Hypothalamus (tissue), 51 donors: ENCODE measurements around the gene ZFYVE26.
"Not testable (repeated sequence)": the region's sequence is repeated elsewhere in the genome, so short reads cannot be mapped to it uniquely, and the experiment has no call there.

Source experiments
- DNase-seq, 51 donors: peaks; one replicate each; lab custom pipeline; 2025; lab: John Stamatoyannopoulos, UW

ZFYVE26 gene

DNA sequence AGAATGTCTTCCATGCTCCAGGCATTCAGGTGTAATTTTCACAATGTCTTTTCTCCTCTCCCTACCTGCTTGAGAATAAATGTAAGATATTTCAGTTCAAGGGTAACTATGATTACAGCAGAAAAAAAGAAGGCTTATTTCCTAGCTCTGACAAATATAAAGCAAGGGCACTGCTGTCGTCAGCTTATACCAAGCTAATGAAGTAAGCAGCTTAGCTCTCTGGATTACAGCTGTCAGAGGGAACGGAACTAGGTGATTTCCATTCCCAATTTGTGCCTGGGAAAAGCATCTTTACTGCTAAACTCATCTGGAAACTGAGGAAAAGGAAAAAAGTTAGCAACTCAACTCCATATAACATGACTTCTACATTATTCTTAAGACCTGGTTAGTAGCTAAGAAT lies 56.5 kb downstream of the ZFYVE26 start:
- DNase-seq = no peak

DNA sequence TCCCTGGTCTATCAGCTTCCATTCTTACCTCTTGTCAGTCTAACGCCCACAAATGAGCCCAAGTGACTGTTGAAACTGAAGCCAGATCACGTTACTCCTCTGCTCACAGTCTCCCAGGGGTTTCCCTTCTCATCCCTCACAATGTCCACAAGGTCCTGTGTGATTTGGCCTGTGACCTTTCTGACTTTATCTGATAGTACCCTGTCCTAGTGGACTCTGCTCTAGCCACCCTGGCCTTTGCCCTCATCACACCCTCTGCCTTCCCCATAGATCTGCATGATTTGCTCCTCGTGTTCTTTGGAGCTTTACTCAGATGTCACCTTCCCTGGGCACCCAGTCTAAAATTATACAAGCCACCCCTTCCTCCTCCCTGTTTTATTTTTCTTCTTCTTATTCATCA lies 59.2 kb downstream of the ZFYVE26 start:
- no peak for DNase-seq

DNA sequence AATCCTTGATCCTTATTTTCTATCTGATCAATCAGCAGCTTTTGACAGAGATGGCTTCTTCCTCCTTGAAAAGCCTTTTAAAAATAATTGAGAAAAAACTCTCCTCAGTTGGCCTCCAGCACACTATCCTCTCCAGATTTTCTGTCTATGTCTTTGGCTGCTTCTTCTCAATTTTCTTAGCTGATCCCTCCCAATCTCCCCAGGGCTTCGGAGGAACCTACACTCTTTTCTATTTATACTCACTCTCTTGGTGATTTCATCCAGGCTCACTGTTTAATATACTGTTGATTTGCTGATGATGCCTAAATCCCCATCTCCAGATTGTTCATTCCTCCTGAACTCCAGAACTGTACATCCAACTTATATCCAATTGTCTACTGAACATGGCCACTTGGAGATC lies 59.9 kb downstream of the ZFYVE26 start:
- DNase-seq = no peak

DNA sequence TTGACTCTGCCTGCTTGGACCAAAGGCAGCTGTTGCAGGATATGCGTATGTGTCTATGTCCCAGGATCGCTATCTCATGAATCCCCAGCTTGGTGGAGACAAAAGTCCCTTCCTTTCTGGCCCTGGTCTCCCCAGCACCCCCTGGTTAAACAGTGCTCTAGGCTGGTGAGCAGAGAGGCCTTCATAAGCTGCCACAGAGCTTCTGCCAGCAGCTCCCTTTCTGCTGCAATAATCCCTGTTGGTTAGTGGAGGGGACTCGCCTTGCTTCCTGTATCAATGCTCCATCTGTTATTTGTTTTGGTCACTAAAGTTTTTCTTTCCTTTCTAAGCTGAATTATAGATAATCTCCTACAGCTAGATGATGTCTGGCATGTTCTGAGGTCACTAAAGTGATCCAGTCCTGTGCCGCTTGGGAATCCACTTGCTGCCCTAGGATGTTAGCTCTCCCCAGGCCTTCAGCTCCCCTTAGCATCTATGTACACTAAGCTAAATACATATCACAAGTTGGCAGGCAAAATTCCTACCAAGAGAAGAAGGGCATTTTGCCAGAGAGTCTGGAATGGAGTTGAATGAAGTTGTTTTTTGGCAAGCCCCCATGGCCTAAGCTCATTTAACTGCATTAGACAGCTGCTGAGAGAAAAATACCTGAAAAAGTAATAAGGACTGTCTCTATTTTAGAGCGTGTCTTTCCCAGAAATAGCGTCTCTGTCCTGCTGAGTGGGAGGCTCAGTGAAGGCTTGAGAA lies 66.9 kb downstream of the ZFYVE26 start:
- DNase-seq = no peak

DNA sequence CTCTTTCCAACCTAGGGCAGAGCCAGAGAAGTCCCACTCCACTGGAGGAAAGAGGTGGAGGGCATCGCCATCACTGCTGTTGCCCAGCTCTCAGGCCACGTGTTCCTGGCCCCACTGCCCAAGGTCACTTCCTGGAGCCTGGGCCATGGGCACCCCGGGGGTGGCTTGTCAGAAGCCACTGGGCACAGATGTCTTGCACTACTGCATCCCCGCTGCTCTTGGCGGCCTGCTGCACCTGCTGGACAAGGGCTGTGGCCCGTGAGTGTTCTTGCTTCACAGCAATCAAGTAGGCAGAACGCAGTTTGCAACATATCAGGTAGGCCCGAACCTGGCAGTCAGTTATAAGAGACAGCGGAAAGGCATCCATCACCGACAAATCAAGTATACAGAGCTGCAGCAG lies 68.1 kb downstream of the ZFYVE26 start:
- no peak for DNase-seq

DNA sequence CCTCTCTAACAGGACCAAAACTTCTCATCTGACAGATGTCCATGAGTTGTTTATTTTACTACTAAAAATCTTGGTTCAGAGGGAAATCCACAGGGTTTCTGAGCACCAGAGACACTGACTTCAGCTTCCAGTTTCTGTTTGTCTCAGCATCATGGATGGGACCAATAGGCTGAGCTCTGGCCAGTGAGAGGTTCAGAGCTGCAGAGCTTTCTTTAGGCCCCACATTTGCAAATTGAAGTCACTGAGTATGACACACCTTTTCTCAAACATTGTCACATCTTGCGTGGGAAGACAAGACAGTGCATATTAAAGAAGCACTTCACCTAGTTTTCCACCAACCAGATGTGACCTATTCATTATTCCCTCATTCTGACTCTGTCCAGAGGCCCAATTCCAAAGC lies 69.5 kb downstream of the ZFYVE26 start:
- no peak for DNase-seq

DNA sequence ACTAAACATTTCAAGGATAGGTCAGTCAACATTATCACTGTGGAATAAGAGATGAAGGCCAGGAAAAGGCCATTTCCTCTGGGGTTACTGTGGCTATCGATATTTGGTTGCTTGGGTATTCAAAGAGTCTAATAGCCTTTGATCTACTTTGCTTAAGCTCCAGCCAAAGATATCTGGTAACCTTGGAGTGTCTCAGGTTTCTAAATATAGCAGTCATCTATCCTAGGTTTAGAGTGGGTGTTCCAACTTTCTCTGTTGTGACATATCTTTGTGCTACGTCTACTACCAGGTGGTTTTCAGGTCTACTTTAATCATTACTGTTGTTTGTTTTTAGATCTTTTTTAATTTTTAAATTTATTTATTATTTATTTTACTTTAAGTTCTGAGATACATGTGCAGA lies 72.3 kb downstream of the ZFYVE26 start:
- DNase-seq = no peak

DNA sequence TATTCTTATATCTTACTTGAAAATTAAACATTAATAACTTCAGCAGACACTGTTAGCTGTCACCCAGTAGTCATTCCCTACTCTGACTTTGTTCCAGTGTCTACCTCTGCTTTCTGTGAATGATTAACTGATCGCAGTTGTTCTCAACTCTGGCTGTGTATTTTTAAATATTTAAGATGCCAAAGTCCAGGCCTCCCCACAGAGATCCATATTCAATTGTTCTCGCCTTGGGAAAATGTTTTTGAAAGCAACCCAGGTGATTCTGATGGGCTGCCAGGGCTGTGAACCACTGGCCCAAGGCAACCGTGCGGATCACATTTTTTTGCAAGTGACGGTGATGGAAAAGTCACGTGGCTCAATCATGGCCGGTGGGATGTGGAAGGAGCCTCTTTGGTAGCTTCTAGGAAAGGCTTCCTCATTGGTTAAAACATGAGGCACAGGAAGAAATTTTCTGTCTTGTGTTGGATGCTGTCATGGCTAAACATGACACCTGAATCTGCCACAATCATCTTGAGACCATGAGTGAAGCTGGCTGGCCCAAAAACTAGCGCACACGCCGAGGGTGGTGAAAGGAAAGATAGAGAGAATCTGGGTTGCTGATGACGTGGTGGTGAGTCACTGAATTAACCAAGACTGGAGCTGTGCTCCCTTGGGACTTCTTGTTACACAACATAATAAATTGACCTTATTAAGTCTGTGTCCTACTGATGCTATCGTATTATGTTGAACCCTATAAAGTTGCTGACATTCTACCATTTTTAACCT lies 77.5 kb downstream of the ZFYVE26 start:
- peak in 1 of 51 donors; percentile 19 for DNase-seq

DNA sequence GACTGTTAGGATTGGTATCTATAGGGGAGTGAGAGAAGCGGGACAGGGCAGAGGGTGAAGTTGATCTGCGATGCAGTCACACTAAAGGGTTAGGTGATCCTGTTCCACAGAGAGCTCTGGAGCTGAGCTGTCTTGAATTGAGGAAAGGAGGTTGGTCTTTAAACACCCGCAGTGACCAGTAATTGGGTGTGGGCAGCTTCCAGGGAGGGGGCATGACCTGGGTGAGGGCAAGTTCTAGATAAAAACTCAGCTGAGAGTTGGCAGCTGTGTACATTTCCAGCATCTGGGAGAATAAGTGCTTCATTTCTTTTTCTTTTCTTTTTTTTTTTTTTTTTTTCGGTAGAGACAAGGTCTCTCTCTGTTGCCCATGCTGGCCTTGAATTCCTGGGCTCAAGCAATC lies 79.6 kb downstream of the ZFYVE26 start:
- DNase-seq = no peak

DNA sequence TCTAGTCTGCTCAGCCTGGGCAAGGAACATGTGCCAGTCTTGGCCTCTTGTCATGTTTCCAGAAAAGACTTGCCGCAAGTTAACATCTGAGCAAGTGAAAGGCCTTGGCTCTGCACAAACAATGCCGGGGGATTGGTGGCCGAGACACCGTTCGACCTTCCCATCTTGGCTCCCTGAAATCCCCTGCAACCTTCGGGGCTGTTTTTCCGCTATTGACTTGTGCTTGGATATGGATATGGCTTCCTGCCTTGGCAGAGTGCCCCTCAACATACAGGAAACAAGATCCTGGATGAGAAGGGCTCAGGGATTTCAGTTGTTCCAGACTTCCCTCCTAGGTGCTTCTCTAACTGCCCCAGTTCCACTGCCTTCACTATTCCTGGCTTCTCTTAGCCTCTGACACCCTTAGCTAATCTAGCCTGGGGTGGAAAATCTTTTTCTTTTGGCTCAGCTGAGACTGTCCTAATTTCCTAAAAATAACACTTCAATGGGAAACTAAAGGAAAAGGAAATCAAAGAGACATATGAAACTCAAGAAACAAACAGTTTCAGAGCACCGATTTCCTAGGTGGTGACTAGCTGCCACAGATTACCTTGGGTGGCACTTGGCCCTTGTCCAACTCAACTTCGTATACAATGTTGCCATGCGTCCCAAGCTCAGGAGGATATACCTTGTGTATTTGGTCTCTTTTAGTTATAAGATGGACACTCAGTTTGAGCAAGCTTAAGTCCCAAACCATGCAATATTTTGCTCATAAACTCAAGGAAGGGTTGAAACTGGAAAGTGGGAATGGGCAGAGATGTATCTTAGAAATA lies 80.8 kb downstream of the ZFYVE26 start:
- no peak for DNase-seq

DNA sequence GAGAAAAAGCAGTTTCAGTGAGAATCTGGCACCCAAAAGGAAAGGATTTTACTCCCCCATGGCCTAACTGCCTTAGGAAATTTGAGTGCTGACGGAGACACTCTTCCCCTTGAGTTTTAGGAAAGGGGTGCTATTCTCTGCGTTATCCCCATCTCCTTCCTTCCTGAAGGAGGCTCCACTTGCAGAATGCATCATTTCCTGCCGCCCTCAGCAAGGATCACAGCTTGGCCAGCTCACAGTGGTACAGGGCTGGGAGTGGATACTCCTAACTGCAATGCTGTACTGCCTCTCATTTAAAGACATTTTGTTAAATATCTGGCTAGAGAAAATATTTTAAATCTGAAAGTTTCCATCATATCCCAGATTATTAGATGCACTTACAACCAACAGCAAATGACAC lies 81.7 kb downstream of the ZFYVE26 start:
- DNase-seq = no peak

DNA sequence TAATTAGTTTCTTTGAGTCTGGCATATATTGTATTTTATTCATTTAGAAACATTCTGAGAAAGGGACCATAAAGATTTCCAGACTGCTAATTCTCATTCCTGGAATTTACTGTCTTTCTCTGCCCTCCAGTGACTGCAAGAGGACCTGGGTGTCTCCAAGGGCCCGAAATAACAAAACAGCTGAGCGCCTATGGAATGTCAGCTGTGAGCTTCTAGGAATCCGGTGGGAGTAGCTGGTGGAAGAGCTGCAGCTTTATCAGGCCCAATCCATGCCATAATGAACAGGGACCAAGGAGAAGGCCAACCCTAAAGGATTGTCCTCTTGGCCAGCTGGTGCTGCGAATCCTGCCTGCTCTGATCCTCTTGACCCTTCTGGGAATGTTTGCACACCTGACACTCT lies 82.8 kb downstream of the ZFYVE26 start:
- no peak for DNase-seq

DNA sequence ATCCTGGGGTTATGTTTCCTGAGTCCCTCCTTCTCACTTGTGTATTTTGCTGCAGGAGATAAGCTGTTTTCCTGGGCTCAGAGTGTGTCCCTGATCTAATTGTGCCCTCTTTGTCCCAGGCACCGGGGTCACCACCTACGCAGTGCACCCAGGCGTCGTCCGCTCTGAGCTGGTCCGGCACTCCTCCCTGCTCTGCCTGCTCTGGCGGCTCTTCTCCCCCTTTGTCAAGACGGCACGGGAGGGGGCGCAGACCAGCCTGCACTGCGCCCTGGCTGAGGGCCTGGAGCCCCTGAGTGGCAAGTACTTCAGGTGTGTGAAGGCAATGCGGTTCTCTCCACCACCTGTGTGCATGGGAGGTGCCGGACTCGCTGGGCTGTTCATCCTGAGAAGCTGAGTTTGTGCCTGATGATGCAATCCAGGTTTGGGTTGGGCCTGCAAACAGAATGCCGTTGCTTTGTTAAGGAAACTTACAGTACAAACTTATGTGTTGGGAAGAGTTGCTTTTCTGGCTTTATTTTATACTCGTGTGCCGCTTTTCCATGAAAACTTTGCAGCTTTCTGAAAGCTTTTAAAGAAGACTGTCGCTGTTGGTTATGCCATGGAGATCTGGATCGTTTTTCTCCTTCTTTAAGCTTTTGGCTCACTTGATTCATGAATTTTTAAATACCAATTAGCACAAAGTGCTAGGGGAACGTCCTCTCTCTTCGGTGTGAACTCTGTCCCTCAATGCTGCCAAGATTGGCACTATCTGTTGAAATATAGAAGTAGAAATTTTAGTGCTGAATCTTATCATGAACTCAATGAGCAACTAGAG lies 87.1 kb downstream of the ZFYVE26 start:
- DNase-seq = peak in 1 of 51 donors; percentile 1

DNA sequence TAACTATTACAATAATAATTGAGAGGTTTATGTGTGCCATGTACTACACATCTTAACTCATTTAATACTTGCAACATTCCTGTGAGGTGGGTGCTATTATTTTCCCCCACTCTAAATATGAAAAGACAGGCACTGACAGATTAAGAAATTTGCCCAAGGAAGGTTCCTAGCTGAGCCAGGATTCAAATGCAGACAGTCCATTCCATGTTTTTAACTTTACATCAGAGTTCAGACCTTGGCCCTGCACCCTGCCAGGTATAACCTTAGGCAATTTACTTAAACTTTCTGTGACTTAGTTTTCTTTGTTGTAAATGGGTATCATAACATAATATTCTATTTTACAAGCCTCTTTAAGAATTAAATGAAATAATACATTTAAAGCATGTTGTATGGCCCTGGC lies 88.1 kb downstream of the ZFYVE26 start:
- no peak for DNase-seq

DNA sequence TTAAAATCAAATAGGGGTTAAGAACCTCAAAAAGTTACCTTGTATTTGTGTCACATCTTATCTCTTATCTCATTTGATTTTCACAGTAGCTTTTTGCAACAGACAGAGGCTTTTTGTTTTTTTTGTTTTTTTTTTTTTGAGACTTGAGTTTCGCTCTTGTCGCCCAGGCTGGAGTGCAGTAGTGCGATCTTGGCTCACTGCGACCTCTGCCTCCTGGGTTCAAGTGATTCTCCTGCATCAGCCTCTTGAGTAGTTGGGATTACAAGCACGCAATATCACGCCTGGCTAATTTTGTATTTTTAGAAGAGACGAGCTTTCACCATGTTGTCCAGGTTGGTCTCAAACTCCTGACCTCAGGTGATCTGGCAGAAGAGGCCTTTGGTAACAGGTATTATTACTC lies 89.0 kb downstream of the ZFYVE26 start:
- DNase-seq = no peak

DNA sequence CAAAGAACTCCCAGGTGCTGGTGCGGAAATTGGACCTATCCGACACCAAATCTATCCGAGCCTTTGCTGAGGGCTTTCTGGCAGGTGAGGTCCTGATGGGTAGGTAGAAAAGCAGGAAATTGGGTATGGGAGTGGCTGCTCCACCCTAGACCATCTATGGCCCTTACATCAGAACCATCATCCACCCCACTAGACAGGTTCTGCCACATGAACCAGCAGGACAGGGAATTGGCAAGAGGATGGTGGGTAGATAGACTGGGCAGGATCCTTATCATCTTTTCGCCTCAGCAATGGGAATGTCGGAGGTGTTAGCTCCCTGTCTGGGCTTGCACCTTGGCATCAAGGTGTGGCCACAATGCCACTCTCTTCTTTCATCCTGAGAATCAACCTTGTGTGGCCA lies 91.2 kb downstream of the ZFYVE26 start:
- DNase-seq = no peak

DNA sequence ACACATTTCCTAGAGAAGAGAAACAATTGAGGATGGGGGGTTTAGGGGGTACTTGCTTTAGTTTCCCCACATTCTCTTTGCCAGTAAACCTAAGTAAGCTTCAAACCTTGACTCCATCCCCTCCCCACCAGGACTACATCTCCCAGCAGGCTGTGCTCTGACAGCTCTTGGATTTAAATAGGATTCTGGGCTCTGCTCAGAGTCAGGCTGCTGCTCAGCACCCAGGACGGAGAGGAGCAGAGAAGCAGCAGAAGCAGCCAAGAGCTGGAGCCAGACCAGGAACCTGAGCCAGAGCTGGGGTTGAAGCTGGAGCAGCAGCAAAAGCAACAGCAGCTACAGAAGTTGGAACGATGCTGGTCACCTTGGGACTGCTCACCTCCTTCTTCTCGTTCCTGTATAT lies 94.1 kb downstream of the ZFYVE26 start:
- peak in 32 of 51 donors; percentile 3 to 69 (median 29) for DNase-seq

DNA sequence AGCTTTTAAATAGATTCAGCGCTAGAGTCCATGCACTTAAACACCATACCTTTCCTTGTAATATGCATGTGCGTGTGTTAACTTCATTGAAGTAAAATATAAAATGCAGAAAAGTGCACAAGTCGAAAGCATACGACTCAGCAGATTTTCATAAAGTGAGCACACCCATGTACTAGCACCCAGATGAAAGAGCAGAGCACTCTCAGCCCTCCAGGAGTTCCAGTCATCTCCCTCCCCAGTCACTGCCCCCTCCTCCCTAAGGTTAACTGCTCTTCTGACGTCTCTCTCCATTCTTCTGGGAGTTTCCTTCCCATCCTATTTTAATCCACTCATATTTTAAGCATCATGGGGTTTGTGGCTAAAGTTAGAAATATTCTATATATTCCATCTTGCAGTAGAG lies 94.5 kb downstream of the ZFYVE26 start:
- DNase-seq = no peak

DNA sequence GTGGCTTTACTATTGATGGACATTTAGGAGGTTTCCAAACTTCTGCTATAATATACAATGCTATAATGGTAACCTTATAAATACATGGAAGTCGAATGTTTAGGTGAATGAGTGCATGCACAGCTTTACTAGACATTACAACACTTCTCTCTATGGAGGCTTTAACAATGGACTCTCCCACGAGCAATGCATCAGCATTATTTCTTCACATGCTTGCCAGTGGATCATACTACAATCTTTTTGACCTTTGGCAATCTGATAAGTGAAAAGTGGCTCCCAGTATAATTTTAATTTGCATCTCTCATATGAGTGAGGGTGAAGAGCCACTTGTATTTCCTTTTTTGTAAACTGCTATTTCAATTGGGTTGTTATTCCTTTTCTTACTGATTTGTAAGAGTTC lies 96.5 kb downstream of the ZFYVE26 start:
- DNase-seq = no peak

DNA sequence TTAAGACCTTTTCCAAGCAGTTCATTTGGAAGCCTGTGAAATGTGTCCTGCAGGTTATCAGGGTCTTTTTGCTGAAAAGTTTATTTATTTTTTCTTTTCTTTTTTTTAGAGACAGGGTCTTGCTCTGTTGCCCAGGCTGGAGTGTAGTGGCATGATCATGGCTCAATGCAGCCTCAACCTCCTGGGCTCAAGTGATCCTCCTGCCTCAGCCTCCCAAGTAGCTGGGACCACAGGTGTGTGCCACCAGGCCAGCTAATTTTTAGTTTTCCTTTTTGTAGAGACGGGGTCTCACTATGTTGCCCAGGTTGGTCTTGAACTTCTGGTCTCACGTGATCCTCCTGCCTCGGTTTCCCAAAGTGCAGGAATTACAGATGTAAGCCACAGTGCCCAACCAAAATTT lies 97.0 kb downstream of the ZFYVE26 start:
- DNase-seq = not testable (repeated sequence)

DNA sequence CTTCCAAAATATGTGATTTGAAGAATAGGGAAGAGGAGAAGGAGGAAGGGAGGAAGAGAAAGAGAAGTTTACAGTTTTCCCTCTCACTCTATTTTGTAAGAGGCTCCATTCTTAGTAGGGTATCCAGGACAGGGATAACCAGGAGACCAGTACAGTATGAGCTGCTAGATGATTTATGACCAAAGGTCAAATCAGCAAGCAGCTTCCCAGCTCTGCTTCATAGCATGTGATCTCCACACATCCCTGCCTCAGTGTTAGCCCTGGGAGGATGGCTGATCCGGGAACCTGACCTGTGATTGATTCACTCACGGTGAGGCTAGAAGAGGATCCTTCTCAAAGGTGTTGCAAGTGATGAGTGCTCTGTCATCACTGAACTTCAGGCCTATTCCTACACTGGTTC lies 98.1 kb downstream of the ZFYVE26 start:
- DNase-seq = no peak
